GM21526 (cell line): ENCODE results near the gene LMCD1.

Experiments
- ATAC-seq: cut with Tn5 transposase; IDR thresholded peaks from one replicate; pipeline ENCODE4 v1.9.1; 2021; ENCODE audit warnings: moderate library complexity; ENCODE audit not compliant: unreplicated experiment, low FRiP score

LMCD1 gene

GRCh38 chr3:8482960-8483665 lies 18.5 kb upstream of the LMCD1 start:
- ATAC-seq: no peak

- ATAC-seq: no peak
These were observed 17.0 kb upstream of the LMCD1 start for GRCh38 chr3:8484409-8485140.

DNA sequence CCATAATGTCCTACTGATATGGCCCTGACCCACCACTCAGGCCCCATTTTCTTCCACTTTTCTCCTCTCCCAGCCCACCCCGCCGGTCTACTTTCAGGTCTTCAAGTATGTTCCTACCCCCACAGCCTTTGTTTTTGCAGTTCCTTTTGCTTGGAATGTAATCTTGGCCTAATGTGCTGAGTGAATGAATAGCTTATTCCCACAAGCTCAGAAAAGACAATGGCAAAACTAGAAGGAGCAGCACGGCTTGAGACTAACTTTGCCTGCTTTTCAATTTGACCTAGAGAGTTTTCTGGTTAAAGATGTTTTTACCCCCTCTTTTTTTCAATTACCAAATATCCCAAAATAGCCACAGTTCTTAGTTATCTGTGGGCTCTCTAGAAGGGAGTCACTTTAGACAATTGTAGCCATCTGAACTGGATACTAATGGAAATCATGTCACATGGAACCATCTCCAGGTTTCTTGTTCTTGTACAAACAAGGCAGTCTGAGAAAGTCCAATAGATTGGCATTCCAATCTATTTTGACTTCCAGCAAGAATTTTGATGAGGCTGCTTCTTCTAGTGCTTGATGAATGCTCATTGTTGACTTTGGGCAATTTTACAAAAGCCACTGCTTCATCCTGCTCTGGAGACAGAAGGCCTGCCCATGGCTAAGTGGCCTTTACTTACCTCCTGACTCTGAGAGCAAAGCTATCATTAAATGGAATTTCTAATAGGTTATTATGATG lies 16.3 kb upstream of the LMCD1 start:
- ATAC-seq: no peak

DNA sequence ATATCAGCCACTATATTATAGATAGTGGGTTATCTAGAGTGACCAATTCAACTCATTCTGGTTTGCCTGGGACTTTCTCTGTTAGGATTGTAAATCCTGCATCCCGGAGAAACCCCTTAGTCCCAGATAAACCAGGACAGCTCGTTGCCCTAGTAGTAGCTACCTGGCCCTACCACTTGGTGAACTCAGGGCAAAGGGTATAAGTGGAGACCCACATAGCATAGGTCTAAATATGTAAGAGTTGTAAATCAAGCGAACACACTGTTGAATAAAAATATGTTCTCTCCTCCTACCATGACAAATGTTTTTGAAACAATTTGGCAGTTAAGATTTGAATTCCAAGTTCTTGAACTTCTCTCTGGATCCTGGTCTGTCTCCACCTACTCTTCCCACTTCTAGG lies 15.7 kb upstream of the LMCD1 start:
- ATAC-seq: no peak

DNA sequence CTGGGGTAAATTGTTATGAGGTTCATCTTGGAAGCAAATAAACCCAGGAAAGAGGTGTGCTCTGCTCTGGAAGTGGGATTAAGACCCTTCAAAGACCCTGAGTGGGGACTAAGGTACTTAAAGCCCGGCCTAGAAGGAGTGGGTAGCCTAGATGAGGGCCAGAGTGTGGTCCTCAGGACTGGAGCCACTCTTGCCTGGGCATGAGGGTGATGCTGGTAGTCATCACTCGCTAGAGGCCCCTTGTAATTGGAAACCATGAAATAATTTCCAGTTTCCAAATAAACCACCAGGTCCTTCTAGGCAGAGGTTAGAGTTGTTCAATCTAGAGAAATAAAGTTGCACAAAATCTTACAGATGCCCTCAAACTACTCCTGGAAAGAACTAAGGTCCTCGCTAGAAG lies 15.2 kb upstream of the LMCD1 start:
- ATAC-seq: no peak

- no peak for ATAC-seq
These were observed 14.7 kb upstream of the LMCD1 start for GRCh38 chr3:8486936-8487335.

DNA sequence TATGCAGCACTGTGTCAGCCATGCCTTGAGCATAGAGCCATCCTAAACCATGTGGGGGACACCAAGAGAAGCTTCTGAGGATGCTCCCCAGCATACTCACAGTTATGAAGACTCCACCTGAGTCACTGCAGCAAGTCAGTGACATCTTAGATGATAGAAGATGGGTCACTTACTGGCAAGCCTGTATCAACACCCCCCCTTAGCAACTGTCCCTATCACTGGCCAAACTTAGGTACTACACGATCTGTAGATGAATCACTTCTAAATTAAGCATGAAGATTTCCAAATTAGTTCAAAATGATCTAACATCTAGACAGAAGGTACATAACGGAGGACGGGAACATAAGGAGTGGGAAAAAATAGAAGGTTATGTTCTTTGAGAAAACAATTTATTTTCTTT lies 13.2 kb upstream of the LMCD1 start:
- ATAC-seq: no peak

DNA sequence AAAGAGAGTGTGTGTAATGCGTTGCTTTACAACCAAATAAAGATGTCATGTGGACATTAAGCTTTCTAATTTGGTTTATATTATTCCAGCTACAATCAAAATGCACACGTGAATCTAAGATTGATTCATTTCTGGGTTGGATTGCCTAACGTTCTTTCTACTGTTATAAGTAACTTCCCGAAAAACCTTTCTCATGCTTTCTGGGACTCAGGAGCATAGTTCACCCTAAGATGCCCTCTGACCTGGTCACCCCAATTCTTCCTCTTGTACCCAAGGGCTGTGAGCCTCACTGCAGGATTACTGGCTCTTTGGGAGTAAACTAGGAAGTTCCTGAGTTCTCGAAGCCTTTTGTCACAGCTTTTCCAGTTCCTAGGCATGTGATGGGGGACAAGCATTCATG lies 12.7 kb upstream of the LMCD1 start:
- ATAC-seq: no peak

DNA sequence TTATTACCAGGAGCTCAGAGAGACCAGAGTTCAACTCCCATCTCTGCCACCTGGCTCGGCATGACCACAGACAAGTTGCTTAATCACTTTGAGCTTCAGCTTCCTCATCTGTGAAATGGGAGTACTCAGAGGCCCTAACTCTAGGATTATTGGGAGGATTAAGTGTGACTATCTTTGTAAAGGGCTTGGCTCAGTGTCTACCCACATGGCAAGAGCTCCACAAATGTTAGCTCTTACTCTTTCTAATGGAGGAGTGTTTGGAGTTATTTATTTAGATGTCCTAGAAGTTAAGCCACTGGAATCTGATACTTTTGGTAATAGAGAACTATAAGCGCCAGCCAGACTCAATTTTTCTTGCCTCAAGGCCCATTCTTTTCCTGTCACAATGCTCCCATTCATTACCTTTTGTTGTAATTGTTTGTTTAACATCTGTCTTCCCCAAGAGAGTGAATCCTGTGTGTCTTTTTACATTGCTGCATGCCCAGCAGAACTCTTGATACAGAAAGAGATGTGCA lies 12.3 kb upstream of the LMCD1 start:
- no peak for ATAC-seq

GRCh38 chr3:8490079-8490552 lies 11.5 kb upstream of the LMCD1 start:
- no peak for ATAC-seq

- no peak for ATAC-seq
These were observed 10.1 kb upstream of the LMCD1 start for GRCh38 chr3:8491271-8492144.

GRCh38 chr3:8492744-8493511 lies 8.7 kb upstream of the LMCD1 start:
- ATAC-seq: no peak

DNA sequence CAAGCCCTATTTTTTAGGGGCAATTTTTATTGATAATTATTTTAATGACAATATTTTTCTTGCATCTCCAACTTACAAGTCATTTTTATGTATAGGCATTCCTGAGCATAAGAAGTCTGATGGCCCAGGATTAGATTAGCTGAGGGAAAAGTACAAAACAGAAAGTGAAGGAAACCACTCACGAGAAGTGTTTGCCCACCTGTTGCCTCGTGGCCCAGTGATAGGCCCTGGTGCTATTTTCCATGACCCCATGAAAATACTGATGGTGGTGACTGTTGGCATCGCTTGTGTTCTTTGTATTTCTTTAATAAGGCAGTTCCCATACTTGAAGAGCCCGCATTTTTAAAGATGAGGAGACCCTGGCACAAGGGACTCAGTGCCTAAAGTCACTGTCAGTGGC lies 7.9 kb upstream of the LMCD1 start:
- no peak for ATAC-seq

- no peak for ATAC-seq
These were observed 7.3 kb upstream of the LMCD1 start for GRCh38 chr3:8494327-8494726.

DNA sequence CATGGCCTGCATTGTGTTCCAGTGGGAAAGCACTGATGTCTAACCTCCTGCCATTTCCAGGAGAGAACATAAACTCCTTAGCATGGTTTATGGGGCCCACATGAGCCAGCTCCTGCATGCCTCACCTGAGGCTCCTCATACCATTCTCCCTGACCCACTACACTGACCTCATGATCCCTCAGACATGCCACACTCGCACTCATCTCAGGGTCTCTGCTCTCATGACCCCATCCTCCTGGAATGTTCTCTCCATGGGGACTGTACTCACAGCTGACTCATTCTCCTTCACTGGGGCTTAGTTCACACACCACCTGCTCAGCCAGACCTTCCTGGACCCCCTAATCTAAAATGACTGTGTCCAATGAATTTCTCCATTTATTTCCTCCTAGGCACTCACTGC lies 4.0 kb upstream of the LMCD1 start:
- no peak for ATAC-seq

- no peak for ATAC-seq
These were observed 2.4 kb upstream of the LMCD1 start for GRCh38 chr3:8499181-8499611.

DNA sequence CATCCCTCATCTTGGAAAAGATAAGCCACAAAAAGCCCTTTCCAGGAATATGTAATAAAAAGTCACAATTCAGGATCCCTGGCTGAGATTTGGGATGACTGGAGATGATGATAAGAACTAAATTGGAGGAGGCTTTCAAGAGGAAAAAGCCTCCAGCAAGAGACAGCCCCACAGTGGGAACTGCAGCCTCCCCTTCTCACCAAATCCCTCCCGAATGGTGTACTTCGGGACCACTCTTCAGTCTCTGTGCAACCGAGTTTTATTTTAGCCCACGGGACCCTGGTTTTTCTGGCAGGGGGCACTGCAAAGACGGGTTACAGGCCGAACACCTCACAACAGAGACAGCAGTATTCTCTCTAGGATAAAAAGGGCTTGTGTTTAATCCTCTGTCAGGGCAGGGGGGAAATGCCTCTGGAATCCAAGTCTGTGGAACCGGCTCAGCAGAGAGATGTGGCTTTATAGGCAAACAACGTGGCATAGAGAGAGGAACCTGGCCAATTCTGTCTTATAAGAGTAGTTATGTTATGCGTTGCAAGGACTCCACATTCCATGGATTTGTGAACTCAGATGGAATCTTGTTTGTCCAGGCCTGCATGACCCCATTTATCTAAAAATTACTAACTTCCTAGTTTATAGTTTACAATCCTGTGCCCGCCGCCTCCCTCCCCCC lies 1.2 kb upstream of the LMCD1 start:
- no peak for ATAC-seq

DNA sequence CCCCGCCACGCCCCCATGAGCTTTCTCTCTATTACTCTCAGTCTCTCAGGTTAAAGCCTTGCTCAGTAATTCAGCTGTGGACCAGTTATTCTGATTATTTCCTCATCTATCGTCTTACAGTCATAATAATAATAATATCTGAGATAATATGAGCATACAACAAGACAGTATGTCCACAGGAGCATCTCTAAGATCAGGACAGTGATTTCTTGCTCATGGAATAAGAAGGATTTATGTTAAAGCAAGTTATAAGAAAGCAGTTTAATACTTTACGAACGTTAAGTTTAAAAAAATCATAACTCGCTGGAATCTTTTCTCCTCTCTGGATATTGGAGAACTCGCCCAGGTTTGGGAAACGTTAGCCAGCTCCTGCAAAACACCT lies 643 bp upstream of the LMCD1 start:
- no peak for ATAC-seq

DNA sequence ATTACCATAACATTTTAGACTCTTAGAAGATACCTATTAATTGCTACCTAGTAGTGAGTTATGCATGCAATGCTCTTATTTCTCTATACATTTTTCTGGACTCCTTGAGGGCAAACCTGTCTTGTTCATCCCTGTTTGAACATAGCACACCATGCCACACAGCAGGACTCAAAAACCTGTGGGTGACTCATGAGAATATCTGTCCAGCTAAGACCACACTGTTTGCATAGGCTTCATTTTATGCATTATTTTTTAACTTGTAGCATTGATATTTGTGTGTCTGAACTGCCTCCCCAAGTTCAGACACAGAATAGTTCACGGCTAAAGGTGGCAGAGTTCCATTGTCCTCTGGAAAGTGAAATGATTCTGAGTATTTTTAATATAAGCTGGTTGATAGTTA lies 1.8 kb downstream of the LMCD1 start:
- no peak for ATAC-seq
